ENCODE data around the gene KRT4. TPM values are rescaled to one million over a fixed set of nuclear protein-coding genes. Genes with fewer than 3 reads are reported as not detected.

The KRT4 gene
- total RNA-seq, 8 experiments from 2014 or later = 0.14 to 1.7 (median 0.66) TPM; not detected in 3

- in situ Hi-C loops (cut with MboI; ENCODE audit: low pct_unique_long_range_greater_than_20kb in 2 of 9, low sequenced_read_pairs in 9 of 9, unreplicated experiment in 9 of 9) = no loop called here
- 0 to 86% (median 76%) methylated on average over 1 to 4 of the region's 4 CpGs; no CpG with 5 or more reads in 2 of the 10 experiments for WGBS, 10 experiments
- no peak for ATAC-seq (replicated peaks in 6 of 8)
These were observed 12.0 kb upstream of the KRT4 start for GRCh38 chr12:52825961-52826360.

GRCh38 chr12:52824741-52825410 lies 11.0 kb upstream of the KRT4 start:
- 20 to 89% (median 70%) methylated on average over 1 to 4 of the region's 5 CpGs; no CpG with 5 or more reads in 4 of the 10 experiments for whole genome bisulfite sequencing, 10 experiments

More at GRCh38 chr12:52825961-52826360, 12.0 kb upstream of the KRT4 start:
- Histone ChIP-seq H3K27ac (no peak overlapping the region), H3K4me3 (no peak overlapping the region), H3K4me1 (replicated peaks in 1 of 2) (no peaks in the 10 kb centered on the region)

GRCh38 chr12:52823761-52824450 lies 10.0 kb upstream of the KRT4 start:
- 67 to 100% (median 88%) methylated on average over 1 to 5 of the region's 15 CpGs; no CpG with 5 or more reads in 4 of the 10 experiments for WGBS, 10 experiments
- no peak overlapping the region for H3K27ac ChIP-seq
- ATAC-seq (replicated peaks in 6 of 8) = no peak
- H3K4me3 ChIP-seq = no peak overlapping the region
- in situ Hi-C loops (cut with MboI; ENCODE audit: low pct_unique_long_range_greater_than_20kb in 2 of 9, low sequenced_read_pairs in 9 of 9, unreplicated experiment in 9 of 9) = no loop called here
- H3K4me1 ChIP-seq (replicated peaks in 1 of 2) = no peaks in the 10 kb centered on the region

More at GRCh38 chr12:52824741-52825410, 11.0 kb upstream of the KRT4 start:
- in situ Hi-C loops (cut with MboI; ENCODE audit: low pct_unique_long_range_greater_than_20kb in 2 of 9, low sequenced_read_pairs in 9 of 9, unreplicated experiment in 9 of 9) = no loop called here
- H3K4me3 ChIP-seq = no peak overlapping the region
- no peaks in the 10 kb centered on the region for H3K4me1 ChIP-seq (replicated peaks in 1 of 2)
- H3K27ac ChIP-seq = no peak overlapping the region
- ATAC-seq (replicated peaks in 6 of 8) = no peak

- in situ Hi-C loops (cut with MboI; ENCODE audit: low pct_unique_long_range_greater_than_20kb in 2 of 9, low sequenced_read_pairs in 9 of 9, unreplicated experiment in 9 of 9) = no loop called here
- 18 to 92% (median 69%) methylated on average over 1 to 9 of the region's 16 CpGs; no CpG with 5 or more reads in 2 of the 10 experiments for WGBS, 10 experiments
- Histone ChIP-seq H3K27ac (no peak overlapping the region), H3K4me3 (no peak overlapping the region), H3K4me1 (replicated peaks in 1 of 2) (peaks cover 0 to 4% of the 10 kb centered on the region in 2 donors)
- no peak for ATAC-seq (replicated peaks in 6 of 8)
These were observed 9.0 kb upstream of the KRT4 start for GRCh38 chr12:52822771-52823510.

- no peak overlapping the region for H3K4me3 ChIP-seq
- H3K27ac ChIP-seq = no peak overlapping the region
- in situ Hi-C loops (cut with MboI; ENCODE audit: low pct_unique_long_range_greater_than_20kb in 2 of 9, low sequenced_read_pairs in 9 of 9, unreplicated experiment in 9 of 9) = no loop called here
- H3K4me1 ChIP-seq (replicated peaks in 1 of 2) = peaks cover 0 to 4% of the 10 kb centered on the region in 2 donors
- 0 to 92% (median 67%) methylated on average over 1 to 6 of the region's 10 CpGs; no CpG with 5 or more reads in 3 of the 10 experiments for WGBS, 10 experiments
- peak in 1 of 8 experiments; percentile 22 for ATAC-seq (replicated peaks in 6 of 8)
These were observed 8.1 kb upstream of the KRT4 start for GRCh38 chr12:52821826-52822660.

- in situ Hi-C loops (cut with MboI; ENCODE audit: low pct_unique_long_range_greater_than_20kb in 2 of 9, low sequenced_read_pairs in 9 of 9, unreplicated experiment in 9 of 9) = no loop called here
- H3K4me3 ChIP-seq = no peak overlapping the region
- 80 to 100% (median 82%) methylated on average over 1 to 2 of the region's 4 CpGs; no CpG with 5 or more reads in 7 of the 10 experiments for WGBS, 10 experiments
- no peak overlapping the region for H3K27ac ChIP-seq
- no peak for ATAC-seq (replicated peaks in 6 of 8)
- H3K4me1 ChIP-seq (replicated peaks in 1 of 2) = peaks cover 0 to 4% of the 10 kb centered on the region in 2 donors
These were observed 7.3 kb upstream of the KRT4 start for GRCh38 chr12:52821071-52821730.

GRCh38 chr12:52820521-52820920 lies 6.6 kb upstream of the KRT4 start:
- H3K4me1 ChIP-seq (replicated peaks in 1 of 2) = peaks cover 0 to 4% of the 10 kb centered on the region in 2 donors
- no peak overlapping the region for H3K4me3 ChIP-seq
- in situ Hi-C loops (cut with MboI; ENCODE audit: low pct_unique_long_range_greater_than_20kb in 2 of 9, low sequenced_read_pairs in 9 of 9, unreplicated experiment in 9 of 9) = no loop called here
- no peak for ATAC-seq (replicated peaks in 6 of 8)
- no peak overlapping the region for H3K27ac ChIP-seq
- 43 to 100% (median 85%) methylated on average over 1 to 4 of the region's 6 CpGs; no CpG with 5 or more reads in 4 of the 10 experiments for WGBS, 10 experiments

GRCh38 chr12:52819731-52820510 lies 6.0 kb upstream of the KRT4 start:
- WGBS, 10 experiments = 11 to 100% (median 68%) methylated on average over 1 to 5 of the region's 7 CpGs; no CpG with 5 or more reads in 2 of the 10 experiments
- H3K27ac ChIP-seq = no peak overlapping the region
- in situ Hi-C loops (cut with MboI; ENCODE audit: low pct_unique_long_range_greater_than_20kb in 2 of 9, low sequenced_read_pairs in 9 of 9, unreplicated experiment in 9 of 9) = no loop called here
- peaks cover 0 to 4% of the 10 kb centered on the region in 2 donors for H3K4me1 ChIP-seq (replicated peaks in 1 of 2)
- peak in 1 of 8 experiments; percentile 29 for ATAC-seq (replicated peaks in 6 of 8)
- H3K4me3 ChIP-seq = no peak overlapping the region

GRCh38 chr12:52818887-52819420 lies 5.0 kb upstream of the KRT4 start:
- Histone ChIP-seq H3K4me1 (replicated peaks in 1 of 2) (peaks cover 0 to 4% of the 10 kb centered on the region in 2 donors), H3K4me3 (no peak overlapping the region), H3K27ac (no peak overlapping the region)
- in situ Hi-C loops (cut with MboI; ENCODE audit: low pct_unique_long_range_greater_than_20kb in 2 of 9, low sequenced_read_pairs in 9 of 9, unreplicated experiment in 9 of 9) = no loop called here
- 0 to 100% (median 40%) methylated on average over 1 to 6 of the region's 7 CpGs; no CpG with 5 or more reads in 5 of the 10 experiments for WGBS, 10 experiments
- no peak for ATAC-seq (replicated peaks in 6 of 8)

GRCh38 chr12:52818388-52818787 lies 4.5 kb upstream of the KRT4 start:
- in situ Hi-C loops (cut with MboI; ENCODE audit: low pct_unique_long_range_greater_than_20kb in 2 of 9, low sequenced_read_pairs in 9 of 9, unreplicated experiment in 9 of 9) = no loop called here
- peaks cover 0 to 4% of the 10 kb centered on the region in 2 donors for H3K4me1 ChIP-seq (replicated peaks in 1 of 2)
- 0 to 40% methylated on average over 1 to 3 of the region's 7 CpGs; no CpG with 5 or more reads in 8 of the 10 experiments for WGBS, 10 experiments
- H3K27ac ChIP-seq = no peak overlapping the region
- H3K4me3 ChIP-seq = no peak overlapping the region
- ATAC-seq (replicated peaks in 6 of 8) = peak in 7 of 8 experiments; percentile 24 to 87 (median 45)

GRCh38 chr12:52817699-52818238 lies 3.9 kb upstream of the KRT4 start:
- peaks cover 0 to 6% of the 10 kb centered on the region in 2 donors for H3K4me1 ChIP-seq (replicated peaks in 1 of 2)
- no peak overlapping the region for H3K27ac ChIP-seq
- WGBS, 10 experiments = 67 to 100% (median 80%) methylated on average over 1 to 2 of the region's 2 CpGs; no CpG with 5 or more reads in 6 of the 10 experiments
- in situ Hi-C loops (cut with MboI; ENCODE audit: low pct_unique_long_range_greater_than_20kb in 2 of 9, low sequenced_read_pairs in 9 of 9, unreplicated experiment in 9 of 9) = no loop called here
- no peak for ATAC-seq (replicated peaks in 6 of 8)
- H3K4me3 ChIP-seq = no peak overlapping the region
